Neural cell (in vitro differentiated cells): ENCODE data around the gene RNASE4.

Experiments used
- EZH2 ChIP-seq: fragments of 200-600, 300-800 bp; shearing (Covaris generic), sonication (generic); IDR thresholded peaks from 2 replicates; pipeline ENCODE4 v1.6.1; 2014; ENCODE audit warnings: antibody characterized with exemption, low read length, borderline replicate concordance, mild to moderate bottlenecking; ENCODE audit not compliant: insufficient read depth, poor library complexity, severe bottlenecking
- POLR2AphosphoS5 ChIP-seq: IDR thresholded peaks from 2 replicates; pipeline ENCODE4 v1.6.1; 2012

GRCh38 chr14:20656274-20656673 is 28.1 kb upstream of the RNASE4 start:
- TF ChIP-seq POLR2AphosphoS5 (no peak), EZH2 (no peak)
